Choroid plexus epithelial cell (primary cell): ENCODE results near the gene CS.

Experiments
- DNase-seq: peaks from one replicate; pipeline ENCODE4 v3.0.0-alpha.2; 2010; ENCODE audit warnings: low read depth
- H3K4me3 ChIP-seq: 2 replicates; pipeline ENCODE4 v1.5.1; 2011; ENCODE audit warnings: low read depth, mild to moderate bottlenecking, control low read depth, low read length, moderate library complexity
- TF ChIP-seq, protein P1 (sequence below): conservative IDR thresholded peaks from 2 replicates; pipeline ENCODE4 v1.5.1; 2011; ENCODE audit warnings: low read depth, mild to moderate bottlenecking, control low read depth, inconsistent platforms, low read length, moderate library complexity

Gene CS

GRCh38 chr12:56315622-56316473, 15.7 kb upstream of the CS start, which contains the start of gene CNPY2:
Gene CNPY2 (minus strand): TSS chr12:56315988. CDS start chr12:56315217, 771 bp downstream.
- TF ChIP-seq, protein P1, sequence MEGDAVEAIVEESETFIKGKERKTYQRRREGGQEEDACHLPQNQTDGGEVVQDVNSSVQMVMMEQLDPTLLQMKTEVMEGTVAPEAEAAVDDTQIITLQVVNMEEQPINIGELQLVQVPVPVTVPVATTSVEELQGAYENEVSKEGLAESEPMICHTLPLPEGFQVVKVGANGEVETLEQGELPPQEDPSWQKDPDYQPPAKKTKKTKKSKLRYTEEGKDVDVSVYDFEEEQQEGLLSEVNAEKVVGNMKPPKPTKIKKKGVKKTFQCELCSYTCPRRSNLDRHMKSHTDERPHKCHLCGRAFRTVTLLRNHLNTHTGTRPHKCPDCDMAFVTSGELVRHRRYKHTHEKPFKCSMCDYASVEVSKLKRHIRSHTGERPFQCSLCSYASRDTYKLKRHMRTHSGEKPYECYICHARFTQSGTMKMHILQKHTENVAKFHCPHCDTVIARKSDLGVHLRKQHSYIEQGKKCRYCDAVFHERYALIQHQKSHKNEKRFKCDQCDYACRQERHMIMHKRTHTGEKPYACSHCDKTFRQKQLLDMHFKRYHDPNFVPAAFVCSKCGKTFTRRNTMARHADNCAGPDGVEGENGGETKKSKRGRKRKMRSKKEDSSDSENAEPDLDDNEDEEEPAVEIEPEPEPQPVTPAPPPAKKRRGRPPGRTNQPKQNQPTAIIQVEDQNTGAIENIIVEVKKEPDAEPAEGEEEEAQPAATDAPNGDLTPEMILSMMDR: no peak
- DNase-seq: peak; percentile 99

DNA sequence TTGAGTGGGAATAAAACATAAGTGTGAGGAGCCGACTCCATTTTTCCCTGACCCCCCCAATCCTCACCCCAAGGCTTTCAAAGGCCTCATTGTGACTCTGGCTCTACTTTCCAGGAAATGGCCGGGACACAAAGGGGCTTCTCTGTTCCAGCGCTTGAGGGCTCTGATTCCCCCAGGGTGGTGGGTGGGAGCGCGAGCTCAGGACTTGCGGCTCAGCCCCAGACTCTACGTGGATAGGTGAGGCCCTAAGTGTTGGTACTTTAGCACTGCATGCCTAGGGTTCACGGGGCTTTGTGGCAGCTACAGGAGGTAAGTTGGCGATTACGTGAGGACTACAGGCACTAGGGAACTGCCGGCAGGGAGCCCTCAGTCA, 15.1 kb upstream of the CS start:
- no peak for DNase-seq
- peak overlapping the region; percentile 97 for H3K4me3 ChIP-seq
- TF ChIP-seq, protein P1: no peak

More at GRCh38 chr12:56315622-56316473, 15.7 kb upstream of the CS start, which contains the start of gene CNPY2:
- peak within 1 kb of the TSS; percentile 97 for H3K4me3 ChIP-seq

GRCh38 chr12:56311003-56311402, 10.9 kb upstream of the CS start:
- no peak for DNase-seq
- no peak overlapping the region for H3K4me3 ChIP-seq
- TF ChIP-seq, protein P1: no peak

DNA sequence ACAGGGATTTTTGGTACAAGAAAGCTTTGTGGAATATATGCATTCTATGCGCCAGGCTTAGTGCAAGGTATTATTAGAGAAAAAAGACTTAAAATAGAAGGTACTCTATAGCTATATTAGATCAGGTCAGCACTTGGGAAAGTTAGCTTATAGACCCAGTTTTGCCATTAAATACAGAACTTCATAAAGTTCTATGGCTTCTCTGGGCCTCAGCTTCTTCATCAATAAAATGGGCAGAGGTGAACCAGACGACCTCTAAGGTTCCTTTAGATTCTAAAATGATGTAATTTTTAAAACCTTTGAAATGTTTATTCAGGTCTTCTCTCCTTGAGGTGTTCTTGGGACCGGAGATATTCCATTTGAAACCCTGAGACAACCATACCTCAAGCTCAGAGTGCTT, 8.6 kb upstream of the CS start:
- H3K4me3 ChIP-seq: no peak overlapping the region

DNA sequence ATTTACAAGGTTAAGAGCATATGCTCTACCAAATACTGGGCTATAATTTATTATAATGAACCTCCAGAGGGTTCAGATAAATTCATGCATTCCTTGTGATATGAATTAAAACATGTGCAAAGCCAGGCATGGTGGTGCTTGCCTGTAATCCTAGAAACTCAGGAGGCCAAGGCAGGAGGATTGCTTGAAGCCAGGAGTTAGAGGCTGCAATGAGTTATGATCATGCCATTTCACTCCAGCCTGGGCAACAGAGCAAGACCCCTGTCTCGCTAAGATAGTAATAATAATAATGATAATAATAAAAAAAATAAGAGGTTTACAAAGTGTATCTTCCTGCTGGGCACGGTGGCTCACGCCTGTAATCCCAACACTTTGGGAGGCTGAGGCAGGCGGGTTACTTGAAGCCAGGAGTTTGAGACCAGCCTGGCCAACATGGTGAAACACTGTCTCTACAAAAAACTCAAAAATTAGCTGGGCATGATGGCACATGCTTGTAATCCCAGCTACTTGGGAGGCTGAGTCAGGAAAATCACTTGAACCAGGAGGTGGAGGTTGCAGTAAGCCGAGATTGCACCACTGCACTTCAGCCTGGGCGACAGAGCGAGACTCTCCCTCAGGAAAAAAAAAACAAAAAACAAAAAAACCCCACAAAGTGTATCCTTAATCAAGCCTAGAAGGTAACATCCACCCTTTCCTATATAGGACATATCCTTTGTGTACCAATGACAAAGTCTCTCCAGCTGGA, 7.3 kb upstream of the CS start:
- no peak overlapping the region for H3K4me3 ChIP-seq

More for the DNA sequence above, 8.6 kb upstream of the CS start:
- TF ChIP-seq, protein P1: no peak
- DNase-seq: no peak

GRCh38 chr12:56304872-56305590, 4.9 kb upstream of the CS start:
- TF ChIP-seq, protein P1: no peak
- DNase-seq: no peak
- no peak overlapping the region for H3K4me3 ChIP-seq

More for the DNA sequence above, 7.3 kb upstream of the CS start:
- no peak for DNase-seq
- TF ChIP-seq, protein P1: no peak
